DND-41 (cell line): ENCODE results near the gene CHST14.

Experiments
- ATAC-seq: fragments of 200-7000 bp; cut with Tn5 transposase; 3 replicates; pipeline ENCODE4 v1.9.1; 2021; ENCODE audit warnings: low read depth; ENCODE audit not compliant: insufficient read depth
- DNase-seq: peaks from one replicate; pipeline ENCODE4 v3.0.0-alpha.2; 2020
- H2AFZ ChIP-seq: 2 replicates; pipeline ENCODE4 v1.6.0; 2012; ENCODE audit warnings: low read depth, low read length
- H3K27ac ChIP-seq: 2 replicates; pipeline ENCODE4 v1.5.1; 2012; ENCODE audit warnings: low read length, inconsistent platforms
- H3K27me3 ChIP-seq: fragments of 200-600 bp; sonication (generic); 2 replicates; pipeline ENCODE4 v1.6.0; 2012; ENCODE audit warnings: low read length, mild to moderate bottlenecking, inconsistent platforms; ENCODE audit not compliant: insufficient read depth, poor library complexity
- H3K36me3 ChIP-seq: 2 replicates; pipeline ENCODE4 v1.5.1; 2012; ENCODE audit warnings: low read length, inconsistent platforms; ENCODE audit not compliant: insufficient read depth
- H3K4me1 ChIP-seq: 2 replicates; pipeline ENCODE4 v1.5.1; 2012; ENCODE audit warnings: mild to moderate bottlenecking, low read length; ENCODE audit not compliant: insufficient read depth
- H3K4me2 ChIP-seq: 2 replicates; pipeline ENCODE4 v1.6.0; 2012; ENCODE audit warnings: mild to moderate bottlenecking, moderate library complexity, low read length, inconsistent platforms; ENCODE audit not compliant: insufficient read depth
- H3K4me3 ChIP-seq, 2 experiments: fragments of 200-600 bp in 1 of 2; shearing (Covaris generic) in 1 of 2; 2 replicates each; pipeline ENCODE4 v1.5.1; 2012 to 2016; ENCODE audit warnings: inconsistent platforms in 2 of 2, low read length in 2 of 2, mild to moderate bottlenecking in 2 of 2, low read depth in 1 of 2, moderate library complexity in 1 of 2
- H3K79me2 ChIP-seq: 2 replicates; pipeline ENCODE4 v1.6.0; 2012; ENCODE audit warnings: low read length, inconsistent platforms; ENCODE audit not compliant: insufficient read depth
- H3K9ac ChIP-seq: 2 replicates; pipeline ENCODE4 v1.6.0; 2012; ENCODE audit warnings: low read depth, mild to moderate bottlenecking, inconsistent platforms, low read length, moderate library complexity
- H3K9me3 ChIP-seq: 2 replicates; pipeline ENCODE4 v1.5.1; 2012; ENCODE audit warnings: low read length, moderate library complexity, mild to moderate bottlenecking, inconsistent platforms; ENCODE audit not compliant: insufficient read depth, severe bottlenecking
- H4K20me1 ChIP-seq: 2 replicates; pipeline ENCODE4 v1.6.0; 2012; ENCODE audit warnings: low read length; ENCODE audit not compliant: insufficient read depth
- CTCF ChIP-seq: IDR thresholded peaks from 2 replicates; pipeline ENCODE4 v1.5.1; 2012; ENCODE audit warnings: borderline replicate concordance, low read length, moderate library complexity, mild to moderate bottlenecking; ENCODE audit not compliant: poor library complexity, severe bottlenecking; ENCODE audit errors: extremely low read depth
- EZH2 ChIP-seq: IDR thresholded peaks from 3 replicates; pipeline ENCODE4 v1.6.1; 2012; ENCODE audit warnings: borderline replicate concordance, low read depth, mild to moderate bottlenecking, moderate library complexity, low read length, inconsistent platforms; ENCODE audit not compliant: severe bottlenecking

Gene CHST14

GRCh38 chr15:40498891-40499290, 28.1 kb downstream of the CHST14 start:
- Histone ChIP-seq H3K4me3 (no peak overlapping the region), H3K27ac (no peak overlapping the region), H4K20me1 (no peaks in the 10 kb centered on the region), H3K36me3 (no peaks in the 10 kb centered on the region), H3K4me2 (no peak overlapping the region), H3K9me3 (no peaks in the 10 kb centered on the region), H3K9ac (no peak overlapping the region), H3K79me2 (no peaks in the 10 kb centered on the region), H3K27me3 (no peaks in the 10 kb centered on the region), H2AFZ (no peak overlapping the region), H3K4me1 (peaks cover 3% of the 10 kb centered on the region; the same call in 1 of the 2 replicates)
- ATAC-seq (no peak), DNase-seq (no peak)
- TF ChIP-seq CTCF = no peak
- no peak for TF ChIP-seq EZH2

- DNase-seq = no peak
- H2AFZ ChIP-seq = no peak overlapping the region
- H3K36me3 ChIP-seq = no peaks in the 10 kb centered on the region
- TF ChIP-seq CTCF (no peak), EZH2 (no peak)
- H3K9ac ChIP-seq = no peak overlapping the region
- H3K27me3 ChIP-seq = no peaks in the 10 kb centered on the region
- H4K20me1 ChIP-seq = no peaks in the 10 kb centered on the region
- H3K4me1 ChIP-seq = no peaks in the 10 kb centered on the region
- no peak overlapping the region for H3K27ac ChIP-seq
- ATAC-seq = no peak
- no peaks in the 10 kb centered on the region for H3K9me3 ChIP-seq
- no peak overlapping the region for H3K4me3 ChIP-seq
- H3K4me2 ChIP-seq = no peak overlapping the region
- H3K79me2 ChIP-seq = no peaks in the 10 kb centered on the region
Observed at GRCh38 chr15:40499931-40500330, 29.1 kb downstream of the CHST14 start.

- no peaks in the 10 kb centered on the region for H4K20me1 ChIP-seq
- H3K27me3 ChIP-seq = no peaks in the 10 kb centered on the region
- no peak overlapping the region for H3K9ac ChIP-seq
- TF ChIP-seq CTCF (no peak), EZH2 (no peak)
- no peak overlapping the region for H3K4me2 ChIP-seq
- no peak for ATAC-seq
- no peaks in the 10 kb centered on the region for H3K4me1 ChIP-seq
- no peak overlapping the region for H3K27ac ChIP-seq
- no peaks in the 10 kb centered on the region for H3K36me3 ChIP-seq
- no peaks in the 10 kb centered on the region for H3K79me2 ChIP-seq
- no peak overlapping the region for H2AFZ ChIP-seq
- H3K4me3 ChIP-seq = no peak overlapping the region
- no peaks in the 10 kb centered on the region for H3K9me3 ChIP-seq
- DNase-seq = no peak
Observed at GRCh38 chr15:40500568-40501330, 30.0 kb downstream of the CHST14 start.
